HG03558 (cell line): Measurements from ENCODE around the gene RGCC.
"Not testable (repeated sequence)": the region's sequence is repeated elsewhere in the genome, so short reads cannot be mapped to it uniquely, and the experiment has no call there.

Experiments used
- ATAC-seq: cut with Tn5 transposase; IDR thresholded peaks from one replicate; pipeline ENCODE4 v1.9.1; 2021; ENCODE audit warnings: moderate number of reproducible peaks; ENCODE audit not compliant: unreplicated experiment; ENCODE audit errors: extremely low read depth

RGCC gene

GRCh38 chr13:41456768-41457588 lies at the start of gene RGCC:
Gene RGCC, plus strand, starts transcription at chr13:41457550. Its CDS starts 158 bp downstream, at chr13:41457708.
- ATAC-seq, result no peak

- ATAC-seq, result no peak
Measured at GRCh38 chr13:41408121-41408520, 49.2 kb upstream of the RGCC start.

- no peak for ATAC-seq
Measured at GRCh38 chr13:41408746-41409145, 48.6 kb upstream of the RGCC start.

- no peak for ATAC-seq
Measured at GRCh38 chr13:41409611-41410010, 47.7 kb upstream of the RGCC start.

- ATAC-seq, result no peak
Measured at GRCh38 chr13:41411060-41411459, 46.3 kb upstream of the RGCC start.

- ATAC-seq, result no peak
Measured at GRCh38 chr13:41411522-41411921, 45.8 kb upstream of the RGCC start.

- ATAC-seq, result no peak
Measured at GRCh38 chr13:41413872-41414271, 43.5 kb upstream of the RGCC start.

GRCh38 chr13:41416276-41416675 lies 41.1 kb upstream of the RGCC start:
- ATAC-seq, result no peak

- ATAC-seq, result no peak
Measured at GRCh38 chr13:41418027-41418426, 39.3 kb upstream of the RGCC start.

- no peak for ATAC-seq
Measured at GRCh38 chr13:41418731-41419130, 38.6 kb upstream of the RGCC start.

GRCh38 chr13:41419206-41419605 lies 38.1 kb upstream of the RGCC start:
- no peak for ATAC-seq

- ATAC-seq, result no peak
Measured at GRCh38 chr13:41420146-41420545, 37.2 kb upstream of the RGCC start.

- ATAC-seq, result not testable (repeated sequence)
Measured at GRCh38 chr13:41421330-41421729, 36.0 kb upstream of the RGCC start.

- not testable (repeated sequence) for ATAC-seq
Measured at GRCh38 chr13:41421983-41422382, 35.4 kb upstream of the RGCC start.

- not testable (repeated sequence) for ATAC-seq
Measured at GRCh38 chr13:41423259-41423658, 34.1 kb upstream of the RGCC start.

GRCh38 chr13:41424675-41425074 lies 32.7 kb upstream of the RGCC start:
- not testable (repeated sequence) for ATAC-seq

GRCh38 chr13:41426047-41426446 lies 31.3 kb upstream of the RGCC start:
- ATAC-seq, result no peak

- no peak for ATAC-seq
Measured at GRCh38 chr13:41427666-41428065, 29.7 kb upstream of the RGCC start.

- no peak for ATAC-seq
Measured at GRCh38 chr13:41428155-41428554, 29.2 kb upstream of the RGCC start.

GRCh38 chr13:41434030-41434429 lies 23.3 kb upstream of the RGCC start:
- ATAC-seq, result not testable (repeated sequence)

GRCh38 chr13:41434831-41435520 lies 22.4 kb upstream of the RGCC start:
- ATAC-seq, result no peak

- no peak for ATAC-seq
Measured at GRCh38 chr13:41443969-41444368, 13.4 kb upstream of the RGCC start.
